Right lobe of liver (tissue), 4 donors: ENCODE data around the gene MOCS1.

Experiments
- CTCF ChIP-seq, 4 donors: fragments of 200-600 bp in 3 of 4; fragments of 450-650 bp in 1 of 4; IDR thresholded peaks; one replicate each; pipeline versions ENCODE4 v1.5.1 to v1.8.0; 2016 to 2022; ENCODE audit warnings: antibody characterized with exemption in 4 of 4, mild to moderate bottlenecking in 2 of 4
- POLR2A ChIP-seq: fragments of 450-650 bp; IDR thresholded peaks from one replicate; pipeline ENCODE4 v1.6.1; 2017; ENCODE audit warnings: antibody characterized with exemption, mild to moderate bottlenecking
- donor health status: DM: no; HTN: no; CAD: no.
- donor health status: DM: no; HTN: no; CAD: no.
- donor health status: DM: no; HTN: yes; CAD: no.

GRCh38 chr6:39983193-39983592, 48.9 kb upstream of the MOCS1 start:
- TF ChIP-seq POLR2A (no peak), CTCF (IDR thresholded peaks at IDR 0.05) (no peak)
